Measurements from ENCODE around the gene TP53AIP1.
A peak's percentile ranks its signal among the peaks of the same experiment; 100 is the strongest.

TP53AIP1 gene

DNA sequence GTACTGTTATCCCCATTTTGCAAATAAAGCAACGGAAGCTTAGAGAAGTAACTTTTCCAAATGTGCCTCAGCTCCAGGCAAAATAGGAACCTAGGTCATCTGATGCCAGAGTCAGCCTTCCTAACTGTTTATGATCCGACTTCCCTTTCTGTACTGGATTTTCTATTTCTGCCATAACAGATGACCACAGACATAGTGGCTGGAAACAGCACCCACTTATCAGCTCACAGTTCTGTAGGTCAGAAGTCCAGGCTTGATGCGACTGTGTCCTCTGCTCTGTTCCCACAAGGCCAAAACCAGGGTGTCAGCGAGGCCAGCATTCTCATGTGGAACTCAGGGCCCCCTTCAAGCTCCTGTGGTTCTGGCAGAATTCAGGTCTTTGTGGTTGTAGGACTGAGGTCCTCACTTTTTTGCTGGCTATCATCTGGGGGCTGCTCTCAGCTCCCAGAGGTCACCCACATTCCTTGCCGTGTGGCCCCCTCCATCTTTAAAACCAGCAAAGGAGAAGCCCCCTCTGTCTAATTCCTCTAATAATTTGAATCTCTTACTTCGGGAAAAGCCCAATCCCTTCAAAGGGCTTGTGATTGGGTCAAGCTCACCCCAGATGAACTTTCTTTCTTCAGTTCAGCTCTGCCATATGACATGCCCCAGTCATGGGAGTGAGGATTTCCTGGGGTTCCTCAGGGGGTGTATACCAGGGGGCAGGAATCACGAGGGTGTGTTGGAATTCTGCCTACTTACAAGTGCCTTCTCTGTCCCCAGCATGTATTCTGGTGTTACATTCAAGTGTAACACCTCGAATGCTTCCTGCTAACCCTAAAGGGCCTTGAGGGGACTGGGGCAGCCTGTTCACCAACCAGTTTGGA lies 36.3 kb downstream of the TP53AIP1 start:
- no peak for DNase-seq (ENCODE audit: low read depth in 1 of 2, low spot score in 1 of 2)
- TF ChIP-seq JUND (IDR thresholded peaks at IDR 0.05; ENCODE audit: low read depth): no peak
- in situ Hi-C loops (cut with HindIII; ENCODE audit: low pct_unique_long_range_greater_than_20kb, low sequenced_read_pairs): no loop called here

DNA sequence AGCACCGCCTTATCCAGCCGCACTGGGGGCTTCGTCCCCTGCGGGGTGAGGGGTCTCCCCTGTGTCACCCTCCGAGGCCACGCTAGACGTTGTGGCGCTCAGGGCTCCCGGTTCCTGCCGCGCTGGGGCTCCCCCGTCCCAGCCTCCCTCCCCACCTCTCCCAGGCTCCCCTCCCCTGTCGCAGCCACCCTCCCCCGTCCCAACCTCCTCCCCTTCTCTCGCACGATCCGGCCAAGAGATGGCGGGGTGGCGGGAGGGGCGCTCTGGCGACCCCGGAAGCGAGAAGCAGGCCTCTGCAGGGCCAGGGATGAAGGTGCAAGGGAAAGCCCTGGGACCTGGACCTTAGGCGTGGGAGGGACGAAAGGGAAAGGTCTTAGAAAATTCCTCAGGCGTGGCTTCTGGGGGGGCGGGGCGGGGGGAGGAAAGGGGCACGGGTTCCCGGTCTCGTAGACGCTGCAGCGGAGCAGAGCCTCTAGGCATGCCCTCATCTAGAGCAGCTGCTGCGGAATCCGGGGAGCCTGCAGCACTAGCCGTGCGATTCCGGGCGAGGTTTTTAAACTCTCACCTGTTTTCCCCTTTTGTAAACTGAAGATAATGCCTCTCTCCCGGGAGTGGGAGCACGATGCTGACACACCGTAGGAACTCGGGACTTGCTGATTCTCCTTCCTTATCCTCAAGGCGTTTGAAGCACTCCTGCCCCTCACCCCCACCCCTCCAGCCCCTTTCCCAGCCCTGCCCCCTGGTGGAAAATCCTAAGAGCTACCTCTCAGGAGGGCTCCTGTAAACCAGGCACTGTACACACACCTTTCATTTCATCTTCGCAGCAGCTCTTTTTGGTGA lies 37.1 kb downstream of the TP53AIP1 start:
- DNase-seq (ENCODE audit: low read depth in 1 of 2, low spot score in 1 of 2): peak; percentile 69 to 80
- in situ Hi-C loops (cut with HindIII; ENCODE audit: low pct_unique_long_range_greater_than_20kb, low sequenced_read_pairs): no loop called here
- TF ChIP-seq JUND (IDR thresholded peaks at IDR 0.05; ENCODE audit: low read depth): no peak

DNA sequence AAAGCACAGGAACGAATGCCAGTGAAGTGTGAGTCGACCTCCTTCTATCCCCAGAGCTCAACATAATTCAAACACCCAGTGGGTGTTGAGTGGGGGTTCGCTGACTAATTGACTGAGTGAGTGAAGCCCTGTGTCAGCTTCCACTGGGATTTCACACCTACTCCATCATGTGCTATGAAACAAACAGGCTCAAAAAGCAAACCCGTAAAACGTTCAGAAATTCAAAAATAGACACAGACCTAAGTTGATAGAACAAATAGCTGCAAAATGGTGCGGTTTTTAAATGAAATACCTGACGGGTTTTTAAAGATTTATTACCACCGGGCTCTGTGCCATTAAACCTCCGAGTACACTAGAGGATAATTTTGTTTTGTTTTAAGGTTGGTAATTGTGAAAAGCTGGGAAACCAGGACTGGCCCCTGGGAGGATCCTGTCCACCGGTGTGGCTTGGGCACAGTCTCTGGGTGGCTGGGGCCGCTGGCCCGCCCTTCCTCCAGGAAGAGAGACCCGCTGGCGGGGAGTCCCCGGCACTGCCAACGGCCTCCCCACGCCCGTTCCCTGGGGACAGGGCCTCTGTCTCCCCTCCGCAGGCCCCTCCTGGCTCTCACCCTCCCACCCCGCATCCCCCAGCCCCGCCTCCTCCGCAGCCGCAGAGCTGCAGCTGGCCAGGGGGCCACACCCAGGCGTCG lies 37.9 kb downstream of the TP53AIP1 start:
- DNase-seq (ENCODE audit: low read depth in 1 of 2, low spot score in 1 of 2): no peak
- in situ Hi-C loops (cut with HindIII; ENCODE audit: low pct_unique_long_range_greater_than_20kb, low sequenced_read_pairs): no loop called here
- TF ChIP-seq JUND (IDR thresholded peaks at IDR 0.05; ENCODE audit: low read depth): no peak

GRCh38 chr11:128904303-128904655 lies 38.4 kb downstream of the TP53AIP1 start:
- no peak for TF ChIP-seq JUND (IDR thresholded peaks at IDR 0.05; ENCODE audit: low read depth)
- DNase-seq (ENCODE audit: low read depth in 1 of 2, low spot score in 1 of 2): no peak
- in situ Hi-C loops (cut with HindIII; ENCODE audit: low pct_unique_long_range_greater_than_20kb, low sequenced_read_pairs): no loop called here

DNA sequence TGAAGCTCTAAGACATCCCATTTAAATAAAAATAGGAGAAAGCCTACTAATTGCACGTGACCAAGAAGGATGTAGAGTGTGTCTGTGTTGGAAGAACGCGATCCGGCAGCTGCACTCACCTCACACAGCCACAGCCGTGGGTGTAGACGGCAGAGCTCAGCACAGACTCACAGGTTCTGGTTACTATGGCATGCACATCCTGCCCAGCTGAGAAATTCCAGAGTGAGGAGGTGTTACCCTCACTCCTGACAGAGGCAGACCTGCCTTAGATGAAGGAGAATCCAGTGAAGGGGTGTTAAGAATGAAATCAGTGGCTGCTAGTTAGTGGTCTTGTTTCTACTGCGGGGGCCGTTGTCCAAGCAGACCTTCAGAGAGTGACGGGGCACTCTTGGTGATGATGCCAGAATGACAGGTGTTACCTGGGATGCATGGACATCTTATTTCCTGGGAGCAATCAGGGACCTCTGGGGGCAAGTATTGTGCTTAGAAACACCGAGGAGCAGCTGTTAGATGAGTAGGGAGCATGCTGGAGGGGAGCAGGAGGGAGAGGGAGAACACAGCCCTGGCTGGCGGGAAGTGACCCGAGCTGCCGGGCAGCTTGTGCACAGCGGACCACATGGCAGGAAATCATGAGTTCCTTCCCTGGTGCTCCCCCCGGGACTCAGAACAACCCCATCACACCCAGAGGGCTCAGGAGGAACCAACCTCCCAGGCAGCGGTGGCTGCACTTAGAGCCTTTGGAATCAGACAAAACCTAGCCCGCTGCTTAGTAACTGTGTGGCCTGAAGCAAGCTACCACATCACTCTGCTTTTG lies 39.2 kb downstream of the TP53AIP1 start:
- in situ Hi-C loops (cut with HindIII; ENCODE audit: low pct_unique_long_range_greater_than_20kb, low sequenced_read_pairs): no loop called here
- DNase-seq (ENCODE audit: low read depth in 1 of 2, low spot score in 1 of 2): no peak
- TF ChIP-seq JUND (IDR thresholded peaks at IDR 0.05; ENCODE audit: low read depth): no peak

DNA sequence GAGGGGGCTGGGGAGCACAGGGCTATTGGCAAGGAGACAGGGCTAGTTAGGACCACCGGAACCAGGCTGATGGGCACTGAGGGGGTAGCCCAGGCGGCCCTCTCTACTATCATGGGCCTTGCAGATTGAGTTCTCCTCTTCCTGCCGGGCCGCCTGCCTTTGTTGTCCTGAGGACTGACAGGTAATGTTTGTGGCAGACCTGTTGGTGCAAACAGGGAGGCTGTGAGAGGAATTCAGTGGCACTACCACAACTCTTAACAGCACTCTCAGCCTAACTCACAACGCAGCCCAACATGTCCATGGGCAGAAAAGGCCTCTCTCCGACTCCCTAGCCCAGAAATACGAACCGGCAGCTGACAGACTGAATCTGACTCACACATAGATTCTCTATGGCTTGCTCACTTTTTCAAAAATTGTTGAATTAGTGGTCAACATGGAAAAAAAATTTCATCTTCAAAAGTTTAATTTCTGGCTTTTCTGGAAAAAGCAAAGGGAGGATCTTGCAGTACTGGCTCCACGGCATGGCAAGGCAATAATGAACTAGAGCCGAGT lies 40.1 kb downstream of the TP53AIP1 start:
- no peak for TF ChIP-seq JUND (IDR thresholded peaks at IDR 0.05; ENCODE audit: low read depth)
- in situ Hi-C loops (cut with HindIII; ENCODE audit: low pct_unique_long_range_greater_than_20kb, low sequenced_read_pairs): no loop called here
- no peak for DNase-seq (ENCODE audit: low read depth in 1 of 2, low spot score in 1 of 2)

DNA sequence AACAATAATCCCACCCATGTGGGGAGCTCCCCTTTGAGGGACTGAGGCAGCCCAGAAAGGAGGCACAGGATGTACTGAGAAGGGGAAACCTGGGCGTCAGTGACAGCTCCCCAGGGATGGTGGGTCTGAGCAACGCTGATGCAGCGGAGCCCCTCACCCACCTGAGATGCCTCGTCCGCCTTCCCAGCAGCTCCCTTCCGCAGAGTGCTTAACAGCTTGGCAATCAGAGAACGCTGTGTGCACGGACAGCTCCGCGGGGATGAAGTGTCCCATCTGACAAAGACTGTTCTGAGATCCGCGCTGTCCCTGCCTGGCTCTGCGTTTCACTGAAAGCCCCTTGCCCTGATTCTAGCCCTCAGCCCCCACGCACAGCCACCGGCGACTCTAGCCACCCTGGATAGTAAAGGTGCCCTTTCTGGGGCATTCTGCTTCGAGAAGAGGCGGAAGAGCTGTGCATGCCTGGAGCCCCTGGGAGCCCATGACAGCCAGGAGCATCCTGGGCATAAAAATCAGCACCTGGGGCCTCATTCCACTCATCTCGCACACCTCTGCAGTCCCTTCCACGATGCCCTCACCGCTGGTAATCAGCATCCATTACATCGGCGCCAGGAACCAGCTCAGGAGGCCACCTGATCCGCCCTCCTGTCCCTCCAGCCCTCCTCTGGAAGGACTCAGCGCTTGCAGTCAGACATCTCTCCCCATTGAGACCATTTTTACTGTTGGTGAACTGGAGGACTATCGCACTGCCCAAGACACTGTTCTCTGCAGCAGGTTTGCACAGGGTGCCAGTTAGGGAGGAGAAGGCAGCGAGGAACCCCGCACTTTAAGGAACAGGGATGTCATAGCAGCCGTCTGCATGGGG lies 40.8 kb downstream of the TP53AIP1 start:
- no peak for TF ChIP-seq JUND (IDR thresholded peaks at IDR 0.05; ENCODE audit: low read depth)
- no peak for DNase-seq (ENCODE audit: low read depth in 1 of 2, low spot score in 1 of 2)
- in situ Hi-C loops (cut with HindIII; ENCODE audit: low pct_unique_long_range_greater_than_20kb, low sequenced_read_pairs): no loop called here

DNA sequence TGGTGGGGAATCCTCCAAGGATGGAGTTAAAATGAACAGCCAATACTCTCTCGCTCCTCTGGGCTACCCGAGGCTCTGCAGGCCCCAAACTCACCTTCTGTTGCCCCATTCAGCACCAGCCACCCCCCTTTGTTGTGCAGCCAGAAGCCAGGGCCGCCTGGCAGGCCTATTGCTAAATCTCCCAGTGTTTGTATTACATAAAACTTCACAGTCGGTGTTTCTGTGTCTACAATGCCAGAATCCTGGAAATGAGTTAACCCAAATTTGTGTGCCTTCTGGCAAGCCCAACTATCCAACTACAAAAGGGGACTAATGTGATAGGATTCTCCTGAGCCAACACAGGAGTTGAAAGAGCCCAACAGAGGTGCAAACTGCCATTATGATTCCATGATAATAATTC lies 42.2 kb downstream of the TP53AIP1 start:
- no peak for DNase-seq (ENCODE audit: low read depth in 1 of 2, low spot score in 1 of 2)
- TF ChIP-seq JUND (IDR thresholded peaks at IDR 0.05; ENCODE audit: low read depth): no peak
- in situ Hi-C loops (cut with HindIII; ENCODE audit: low pct_unique_long_range_greater_than_20kb, low sequenced_read_pairs): no loop called here

- TF ChIP-seq JUND (IDR thresholded peaks at IDR 0.05; ENCODE audit: low read depth): no peak
- in situ Hi-C loops (cut with HindIII; ENCODE audit: low pct_unique_long_range_greater_than_20kb, low sequenced_read_pairs): no loop called here
- DNase-seq (ENCODE audit: low read depth in 1 of 2, low spot score in 1 of 2): no peak
Observed at GRCh38 chr11:128898580-128899344, 43.9 kb downstream of the TP53AIP1 start.

DNA sequence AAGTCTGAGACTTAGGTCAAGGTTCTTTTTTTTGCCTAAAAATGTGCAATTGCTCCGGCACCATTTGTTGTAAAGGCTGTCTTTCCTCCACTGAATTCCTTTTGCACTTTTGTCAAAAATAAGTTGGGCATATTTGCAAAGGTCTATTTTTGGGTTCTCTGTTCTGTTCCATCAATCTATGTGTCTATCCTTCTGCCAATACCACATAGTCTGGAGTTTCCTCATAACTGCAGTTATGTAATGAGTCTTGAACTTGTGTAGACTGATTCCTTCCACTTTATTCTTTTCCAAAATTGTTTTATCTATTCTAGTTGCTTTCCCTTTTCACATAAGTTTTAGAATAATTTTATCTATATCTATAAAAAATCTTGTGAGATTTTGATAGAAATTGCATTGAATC lies 44.8 kb downstream of the TP53AIP1 start:
- TF ChIP-seq JUND (IDR thresholded peaks at IDR 0.05; ENCODE audit: low read depth): no peak
- DNase-seq (ENCODE audit: low read depth in 1 of 2, low spot score in 1 of 2): no peak
- in situ Hi-C loops (cut with HindIII; ENCODE audit: low pct_unique_long_range_greater_than_20kb, low sequenced_read_pairs): no loop called here
